DOHH2 (cell line): Measurements from ENCODE around the gene P2RX3.

ENCODE experiments used
- H3F3A ChIP-seq: fragments of 200-600 bp; sonication (generic), shearing (Covaris generic); 2 replicates; pipeline ENCODE4 v1.6.0; 2016; ENCODE audit warnings: antibody characterized with exemption, mild to moderate bottlenecking; ENCODE audit not compliant: control insufficient read depth, insufficient read depth
- H3K27ac ChIP-seq: fragments of 200-600 bp; sonication (generic); 2 replicates; pipeline ENCODE4 v1.5.1; 2014; ENCODE audit warnings: low read depth, mild to moderate bottlenecking, low read length, moderate library complexity
- H3K27me3 ChIP-seq: fragments of 200-600 bp; sonication (generic); 2 replicates; pipeline ENCODE4 v1.6.1; 2014; ENCODE audit warnings: mild to moderate bottlenecking, low read length, mixed read lengths; ENCODE audit not compliant: control insufficient read depth
- H3K36me3 ChIP-seq: fragments of 200-600 bp; sonication (generic); 2 replicates; pipeline ENCODE4 v1.6.1; 2014; ENCODE audit warnings: mild to moderate bottlenecking, low read length, moderate library complexity, mixed read lengths; ENCODE audit not compliant: control insufficient read depth
- H3K4me1 ChIP-seq: fragments of 200-600 bp; sonication (generic); 2 replicates; pipeline ENCODE4 v1.6.1; 2014; ENCODE audit warnings: mild to moderate bottlenecking, low read length, mixed read lengths; ENCODE audit not compliant: control insufficient read depth
- H3K4me2 ChIP-seq: fragments of 200-600 bp; sonication (generic); 2 replicates; pipeline ENCODE4 v1.6.0; 2014; ENCODE audit warnings: mild to moderate bottlenecking, low read length, moderate library complexity
- H3K4me3 ChIP-seq: fragments of 200-600 bp; sonication (generic); 2 replicates; pipeline ENCODE4 v1.5.1; 2014; ENCODE audit warnings: mild to moderate bottlenecking, low read length, mixed read lengths
- H3K79me2 ChIP-seq: fragments of 200-600 bp; sonication (generic); 2 replicates; pipeline ENCODE4 v1.6.1; 2014; ENCODE audit warnings: mild to moderate bottlenecking, low read length, mixed read lengths; ENCODE audit not compliant: control insufficient read depth
- H3K9me2 ChIP-seq: fragments of 200-600 bp; sonication (generic); replicated peaks from 2 replicates; pipeline ENCODE4 v1.6.1; 2014; ENCODE audit warnings: mild to moderate bottlenecking, low read length, mixed read lengths; ENCODE audit not compliant: control insufficient read depth
- H3K9me3 ChIP-seq: fragments of 200-600 bp; sonication (generic); 2 replicates; pipeline ENCODE4 v1.6.1; 2014; ENCODE audit warnings: antibody characterized with exemption, low read length, mixed read lengths; ENCODE audit not compliant: control insufficient read depth, insufficient read depth
- H4K20me1 ChIP-seq: fragments of 200-600 bp; sonication (generic); 2 replicates; pipeline ENCODE4 v1.6.0; 2014; ENCODE audit warnings: low read depth, mild to moderate bottlenecking, antibody characterized with exemption, low read length, moderate library complexity; ENCODE audit not compliant: control insufficient read depth, insufficient read depth
- CTCF ChIP-seq: fragments of 200-600 bp; sonication (generic); IDR thresholded peaks from one replicate; pipeline ENCODE4 v1.5.1; 2014; ENCODE audit warnings: antibody characterized with exemption, mild to moderate bottlenecking, low read depth, low read length; ENCODE audit not compliant: poor library complexity, severe bottlenecking
- EZH2phosphoT487 ChIP-seq: fragments of 200-600 bp; sonication (generic); IDR thresholded peaks from 2 replicates; pipeline ENCODE4 v1.6.1; 2017; ENCODE audit warnings: borderline replicate concordance, mild to moderate bottlenecking, antibody characterized with exemption, low read length, moderate library complexity, mixed read lengths

P2RX3 gene

DNA sequence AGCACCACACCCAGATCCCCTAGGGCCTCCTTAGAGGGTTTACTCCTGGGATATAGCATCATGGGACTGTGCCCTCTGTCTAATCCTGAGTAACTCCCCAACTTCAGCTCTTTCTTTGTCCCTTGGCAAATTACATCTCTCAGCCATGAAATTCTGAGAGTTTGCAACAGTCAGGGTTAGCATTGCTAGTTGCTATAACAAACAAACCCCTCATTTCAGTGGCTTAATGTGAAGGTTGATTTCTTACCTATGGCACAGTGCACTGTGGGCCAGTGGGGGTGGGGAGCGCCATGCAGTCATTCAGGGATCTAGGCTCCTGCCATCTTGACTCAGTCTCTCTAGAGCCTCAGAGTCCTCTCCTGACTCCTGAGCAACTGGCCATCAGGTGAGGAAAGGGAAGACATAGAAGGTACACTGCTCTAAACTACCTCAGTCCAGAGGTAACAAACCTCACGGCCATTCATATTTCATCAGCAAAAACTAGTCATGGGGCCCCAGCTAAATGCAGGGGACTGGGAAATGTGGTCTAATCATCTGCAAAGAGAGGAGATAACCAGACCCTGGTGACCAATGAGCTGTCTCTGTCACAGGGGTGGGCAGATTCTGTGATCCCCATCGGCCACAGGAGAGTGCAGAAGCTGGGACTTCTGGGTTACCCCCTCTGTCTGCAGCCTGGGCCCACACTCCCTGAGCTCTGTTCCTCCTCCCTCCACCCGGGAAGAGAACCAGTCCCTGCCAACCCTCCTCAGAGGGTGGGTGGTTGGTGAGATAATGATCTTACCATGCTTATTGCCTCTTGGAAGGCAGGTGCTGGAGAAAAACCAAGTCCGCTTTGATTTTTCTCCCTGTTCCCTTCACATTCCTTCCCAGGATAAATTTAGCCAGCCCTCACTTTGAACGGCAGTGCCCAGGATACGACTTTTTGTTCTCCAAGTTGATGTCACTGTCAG lies 25.3 kb downstream of the P2RX3 start:
- Histone ChIP-seq H3K4me2 (no peak overlapping the region), H3K4me3 (no peak overlapping the region), H3K9me2 (no peaks in the 10 kb centered on the region), H3K4me1 (no peaks in the 10 kb centered on the region), H4K20me1 (no peaks in the 10 kb centered on the region), H3F3A (no peaks in the 10 kb centered on the region), H3K27me3 (peaks cover 15% of the 10 kb centered on the region), H3K27ac (no peak overlapping the region), H3K79me2 (no peaks in the 10 kb centered on the region), H3K36me3 (no peaks in the 10 kb centered on the region), H3K9me3 (no peaks in the 10 kb centered on the region)
- TF ChIP-seq EZH2phosphoT487: no peak
- no peak for TF ChIP-seq CTCF

DNA sequence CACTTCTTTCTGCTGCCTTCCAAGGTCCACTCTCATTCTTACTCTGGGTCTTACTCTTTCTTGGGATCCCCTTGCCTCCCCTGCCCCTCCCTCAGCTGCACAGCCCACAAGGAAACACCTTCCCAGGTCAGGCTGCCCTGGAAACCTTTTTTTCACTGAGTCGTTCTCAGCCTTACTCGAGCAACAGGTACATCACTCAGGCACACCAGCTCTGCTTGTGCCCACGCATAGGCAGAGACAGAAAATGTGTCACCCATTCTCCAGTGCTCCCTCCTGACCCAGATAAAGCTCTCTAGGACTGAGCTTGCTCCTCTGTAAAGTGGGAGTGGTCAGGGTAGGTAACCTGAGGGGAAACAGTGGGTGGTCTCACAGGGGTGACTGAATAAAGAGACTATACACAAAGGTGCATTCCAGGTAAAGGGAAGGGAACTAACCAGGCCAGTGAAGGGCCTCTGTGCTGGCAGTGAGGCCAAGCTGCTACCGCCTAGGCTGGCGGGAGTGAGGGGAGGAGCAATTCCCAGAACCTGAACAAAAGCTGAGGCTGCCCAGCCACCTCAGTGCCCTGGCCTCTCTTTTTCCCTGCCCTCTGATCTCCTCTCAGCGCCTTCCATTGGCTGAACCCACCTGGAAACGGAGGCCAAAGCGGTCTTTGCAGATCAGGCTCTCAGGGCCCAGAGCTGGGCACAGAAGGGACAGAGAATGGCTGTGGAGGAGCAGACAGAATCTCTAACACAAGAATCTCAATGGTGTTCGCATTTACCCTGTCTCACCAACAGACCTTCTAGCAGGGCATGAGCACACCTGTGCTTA lies 26.9 kb downstream of the P2RX3 start:
- Histone ChIP-seq H3K36me3 (no peaks in the 10 kb centered on the region), H3K9me3 (no peaks in the 10 kb centered on the region), H3K4me2 (no peak overlapping the region), H3K4me3 (no peak overlapping the region), H3K27ac (no peak overlapping the region), H3K27me3 (peaks cover 11% of the 10 kb centered on the region), H4K20me1 (no peaks in the 10 kb centered on the region), H3F3A (no peaks in the 10 kb centered on the region), H3K4me1 (no peaks in the 10 kb centered on the region), H3K9me2 (no peaks in the 10 kb centered on the region), H3K79me2 (no peaks in the 10 kb centered on the region)
- TF ChIP-seq EZH2phosphoT487: no peak

DNA sequence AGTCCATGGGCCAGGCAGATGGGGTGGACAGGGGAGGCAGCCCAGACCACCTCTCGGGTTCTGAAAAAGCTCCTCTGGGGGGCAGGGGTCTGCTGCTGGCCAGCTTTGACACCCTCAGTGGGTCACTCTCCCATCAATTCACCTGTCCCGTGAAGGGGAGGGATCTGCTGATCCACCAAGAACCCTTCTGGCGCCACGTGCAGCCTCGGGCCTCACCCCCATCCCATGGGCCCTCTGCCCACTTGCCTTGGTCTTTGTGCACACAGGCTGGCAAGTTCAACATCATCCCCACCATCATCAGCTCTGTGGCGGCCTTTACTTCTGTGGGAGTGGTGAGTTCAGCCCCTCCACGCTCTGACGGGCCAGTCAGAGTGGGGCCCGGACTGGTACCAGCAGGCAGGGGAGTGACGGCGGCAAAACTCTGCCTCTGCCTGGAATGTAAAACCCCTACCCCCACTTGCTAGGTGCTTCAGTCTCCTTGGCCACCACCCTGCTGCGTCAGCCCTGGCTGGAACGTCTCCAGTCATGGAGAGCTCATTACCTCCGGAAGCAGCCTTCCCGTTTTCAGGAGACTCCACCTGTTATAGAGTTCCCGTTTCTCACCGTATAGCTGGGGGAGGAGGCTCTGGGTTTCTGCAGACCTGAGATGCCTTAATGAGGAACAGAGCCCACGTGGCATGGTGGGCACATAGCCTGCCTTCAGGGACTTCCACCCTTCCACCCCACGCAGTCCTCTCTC lies 30.1 kb downstream of the P2RX3 start:
- no peak overlapping the region for H3K4me2 ChIP-seq
- H3K4me1 ChIP-seq: no peaks in the 10 kb centered on the region
- peaks cover 6% of the 10 kb centered on the region for H3K27me3 ChIP-seq
- no peak overlapping the region for H3K4me3 ChIP-seq
- H3K79me2 ChIP-seq: no peaks in the 10 kb centered on the region
- H4K20me1 ChIP-seq: no peaks in the 10 kb centered on the region
- H3K9me2 ChIP-seq: no peaks in the 10 kb centered on the region
- H3K9me3 ChIP-seq: no peaks in the 10 kb centered on the region
- H3F3A ChIP-seq: no peaks in the 10 kb centered on the region
- H3K27ac ChIP-seq: no peak overlapping the region
- TF ChIP-seq CTCF: no peak
- no peak for TF ChIP-seq EZH2phosphoT487
- no peaks in the 10 kb centered on the region for H3K36me3 ChIP-seq
